Activated CD8-positive, alpha-beta memory T cell treated with anti-CD3 and anti-CD28 coated beads for 24 hours (primary cell): ENCODE results near the gene SPC24.
A peak's percentile ranks its signal among the peaks of the same experiment; 100 is the strongest.

ENCODE experiments used
- DNase-seq: peaks from one replicate; pipeline ENCODE4 v3.0.0-alpha.2; 2020

Gene SPC24, protein sequence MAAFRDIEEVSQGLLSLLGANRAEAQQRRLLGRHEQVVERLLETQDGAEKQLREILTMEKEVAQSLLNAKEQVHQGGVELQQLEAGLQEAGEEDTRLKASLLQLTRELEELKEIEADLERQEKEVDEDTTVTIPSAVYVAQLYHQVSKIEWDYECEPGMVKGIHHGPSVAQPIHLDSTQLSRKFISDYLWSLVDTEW

DNA sequence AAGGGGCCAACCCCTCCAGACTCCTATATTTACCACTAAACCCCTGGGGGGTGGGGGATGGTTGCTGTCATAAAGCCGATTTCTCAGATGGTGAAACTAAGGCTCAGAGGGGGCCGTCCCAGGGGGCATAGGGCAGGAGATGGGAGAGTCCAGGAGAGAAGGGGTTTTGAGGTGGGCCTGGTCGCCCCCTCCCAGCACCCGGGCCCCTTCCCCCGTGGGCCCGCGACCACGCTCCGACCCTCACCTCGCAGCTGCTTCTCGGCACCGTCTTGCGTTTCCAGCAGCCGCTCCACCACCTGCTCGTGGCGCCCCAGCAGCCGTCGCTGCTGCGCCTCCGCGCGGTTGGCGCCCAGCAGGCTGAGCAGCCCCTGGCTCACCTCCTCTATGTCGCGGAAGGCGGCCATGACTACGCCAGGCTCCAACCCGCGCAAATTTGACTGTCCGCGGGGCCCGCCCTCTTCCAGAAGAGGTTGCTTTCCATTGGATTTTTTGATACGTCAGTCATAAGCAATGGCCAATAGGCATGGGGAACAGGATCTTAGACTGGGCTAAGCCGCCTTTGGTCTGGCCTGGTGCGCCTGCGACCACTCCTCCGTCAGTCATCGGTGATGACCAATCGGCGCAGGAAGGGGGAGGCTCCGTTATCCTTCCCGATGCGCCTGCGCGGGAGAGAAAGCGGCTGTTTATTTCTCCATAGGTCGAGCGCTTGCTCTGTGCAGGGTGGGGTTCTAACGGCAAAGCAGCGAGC, at the start of gene SPC24:
TSS of gene SPC24 (minus strand) at position 410 of the 748 bp plus-strand sequence. CDS start at position 404, 6 bp downstream.
- peak; percentile 94 for DNase-seq

DNA sequence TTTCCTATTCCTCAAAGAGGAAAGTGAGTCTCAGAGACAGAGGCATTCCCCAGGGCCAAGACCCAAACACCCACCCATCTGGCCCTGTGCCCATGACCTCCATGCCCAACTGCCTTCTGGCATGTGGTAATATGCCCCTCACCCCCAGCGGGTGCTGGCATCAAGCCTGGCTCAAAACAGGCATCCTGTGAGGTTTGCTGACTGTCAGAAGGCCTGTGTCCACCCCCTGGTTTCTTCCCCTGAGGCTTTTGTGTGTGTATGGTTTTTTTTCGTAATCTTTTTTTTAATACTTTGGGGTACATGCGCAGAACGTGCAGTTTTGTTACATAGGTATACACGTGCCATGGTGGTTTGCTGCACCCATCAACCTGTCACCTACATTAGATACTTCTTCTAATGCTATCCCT, 49.4 kb upstream of the SPC24 start:
- no peak for DNase-seq

DNA sequence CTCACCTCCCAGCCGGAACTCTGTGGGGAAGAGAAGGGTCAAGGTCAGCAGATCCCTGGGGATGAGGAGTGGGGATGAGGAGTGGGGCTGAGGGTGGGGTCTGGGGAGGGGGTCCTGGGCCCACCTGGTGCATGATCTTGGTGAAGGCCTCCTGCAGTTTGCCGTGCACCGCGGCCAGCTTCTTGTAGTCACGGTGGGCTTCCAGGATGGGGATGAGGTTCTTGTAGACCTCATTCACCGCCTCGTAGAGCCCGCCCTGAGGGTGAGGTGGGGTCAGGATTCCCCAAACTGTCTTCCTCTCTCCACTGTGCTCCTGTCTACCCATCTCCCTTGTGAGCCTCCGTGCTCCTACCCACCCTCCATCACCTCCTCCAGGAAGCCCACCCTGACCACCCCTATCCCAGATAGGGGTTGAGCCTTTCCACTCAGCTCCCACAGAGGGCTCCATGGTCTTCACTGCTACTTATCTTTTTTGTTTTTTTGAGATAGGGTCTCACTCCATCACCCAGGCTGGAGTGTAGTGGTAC, 48.6 kb upstream of the SPC24 start:
- no peak for DNase-seq

DNA sequence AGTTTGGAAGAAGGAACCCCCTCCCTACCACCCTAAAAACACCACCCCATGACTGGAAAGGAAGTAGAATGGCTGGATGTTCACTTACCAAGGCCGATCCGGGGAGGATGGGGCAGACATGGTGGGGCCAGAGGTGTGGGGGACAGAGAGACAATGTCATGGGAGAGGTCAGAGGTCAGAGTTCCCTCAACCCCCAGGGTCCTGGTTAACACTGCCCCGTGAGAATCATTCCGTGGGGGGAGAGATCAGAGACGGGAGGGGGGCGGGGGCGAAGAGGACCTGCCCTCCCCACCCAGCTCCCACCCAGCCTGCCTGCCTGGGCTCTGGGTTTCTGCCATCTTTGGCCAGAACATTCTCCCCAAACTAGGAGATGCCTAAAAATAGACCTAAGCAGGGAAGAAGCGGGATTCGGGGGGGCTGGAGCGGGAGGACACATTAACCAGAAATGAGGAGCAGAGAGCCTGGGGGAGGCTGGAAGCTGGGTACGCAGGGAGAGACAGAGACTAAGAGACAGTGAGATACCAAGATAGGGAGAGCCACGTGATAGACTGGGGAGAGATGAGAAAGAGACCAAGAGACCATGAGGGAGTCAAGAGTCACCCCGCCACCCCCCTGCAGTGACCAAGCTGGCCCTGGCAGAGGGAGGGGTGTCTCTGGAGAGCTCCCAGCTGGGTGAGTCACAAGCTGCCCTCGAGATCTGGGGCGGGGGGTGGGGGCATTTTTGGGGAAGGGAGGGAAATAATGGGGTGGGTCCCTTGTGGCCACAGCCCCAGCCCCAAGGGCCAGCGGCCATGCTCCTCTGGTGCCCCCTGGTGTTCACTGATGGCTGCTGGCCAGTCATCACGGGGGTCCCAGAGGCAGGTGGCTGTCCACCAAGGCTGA, 47.9 kb upstream of the SPC24 start:
- peak; percentile 73 for DNase-seq

DNA sequence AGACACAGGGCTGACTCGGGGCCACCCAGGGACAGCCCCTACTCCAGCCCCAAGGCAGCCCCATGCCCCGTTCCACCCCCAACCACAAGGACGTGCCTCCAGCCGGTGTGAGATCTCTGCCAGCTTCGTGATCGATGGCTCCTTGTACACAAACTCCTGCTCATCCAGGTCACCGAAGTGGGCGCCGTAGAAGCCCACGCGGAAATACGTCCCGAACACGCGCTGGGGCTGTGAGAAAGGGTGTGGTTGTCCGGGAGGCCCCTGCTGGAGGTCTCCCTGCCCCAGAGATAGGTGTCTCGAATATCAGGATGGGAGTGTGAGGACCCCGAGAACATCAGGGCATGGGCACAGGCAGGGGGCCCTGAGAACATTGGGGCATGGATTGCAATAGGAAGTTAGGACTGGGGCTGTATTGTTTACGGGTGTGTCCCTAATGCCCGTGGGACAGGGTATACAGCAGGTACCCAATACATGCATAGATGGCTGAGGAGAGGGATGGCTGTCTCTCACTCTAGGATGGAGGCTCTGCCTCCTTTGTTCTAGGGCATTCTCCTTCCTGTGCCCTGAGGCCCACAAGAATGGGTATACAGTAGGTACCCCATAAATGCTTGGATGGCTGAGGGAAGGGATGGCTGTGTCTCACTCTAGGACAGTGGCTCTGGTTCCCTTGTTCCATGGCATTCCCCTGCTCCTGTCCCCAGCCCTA, 47.1 kb upstream of the SPC24 start:
- no peak for DNase-seq

DNA sequence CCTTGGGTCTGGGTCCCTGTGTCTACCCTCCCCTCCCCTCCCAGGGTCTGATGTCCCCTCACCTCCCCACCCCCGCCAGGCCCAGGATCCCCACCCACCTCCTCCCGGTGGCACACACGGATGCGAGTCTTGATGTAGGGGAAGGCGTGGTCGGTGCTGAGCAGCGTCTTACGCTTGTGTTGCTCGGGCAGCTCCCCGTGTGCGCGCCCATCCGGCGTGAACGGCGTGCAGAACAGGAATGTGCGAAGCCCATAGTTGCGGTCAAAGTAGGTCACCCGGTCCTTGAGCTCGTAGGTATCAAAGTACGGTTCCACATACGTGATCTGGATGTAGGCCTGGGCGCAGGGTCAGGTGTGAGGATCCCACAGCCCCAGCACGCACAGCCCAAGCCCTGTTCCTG, 46.2 kb upstream of the SPC24 start:
- no peak for DNase-seq

DNA sequence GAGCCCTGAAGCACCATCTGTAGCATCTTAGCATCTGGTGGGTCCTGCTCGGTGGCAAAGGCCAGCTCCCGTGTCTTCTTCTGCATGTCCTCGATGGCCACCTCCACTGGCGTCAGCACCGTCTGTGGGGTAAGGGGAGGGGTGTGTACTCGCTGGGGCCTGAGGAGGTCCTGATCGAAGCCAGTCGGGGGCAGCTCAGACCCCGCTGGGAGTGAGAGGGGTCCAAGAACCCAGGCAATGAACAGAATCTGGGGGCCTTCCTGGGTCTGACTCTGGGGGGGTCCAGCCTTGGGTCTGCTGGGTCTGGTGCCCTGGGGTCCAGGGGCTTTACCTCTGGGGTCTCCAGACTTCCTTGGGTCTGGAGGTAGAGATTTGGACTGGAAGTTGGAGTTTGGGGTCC, 45.3 kb upstream of the SPC24 start:
- DNase-seq, result no peak

DNA sequence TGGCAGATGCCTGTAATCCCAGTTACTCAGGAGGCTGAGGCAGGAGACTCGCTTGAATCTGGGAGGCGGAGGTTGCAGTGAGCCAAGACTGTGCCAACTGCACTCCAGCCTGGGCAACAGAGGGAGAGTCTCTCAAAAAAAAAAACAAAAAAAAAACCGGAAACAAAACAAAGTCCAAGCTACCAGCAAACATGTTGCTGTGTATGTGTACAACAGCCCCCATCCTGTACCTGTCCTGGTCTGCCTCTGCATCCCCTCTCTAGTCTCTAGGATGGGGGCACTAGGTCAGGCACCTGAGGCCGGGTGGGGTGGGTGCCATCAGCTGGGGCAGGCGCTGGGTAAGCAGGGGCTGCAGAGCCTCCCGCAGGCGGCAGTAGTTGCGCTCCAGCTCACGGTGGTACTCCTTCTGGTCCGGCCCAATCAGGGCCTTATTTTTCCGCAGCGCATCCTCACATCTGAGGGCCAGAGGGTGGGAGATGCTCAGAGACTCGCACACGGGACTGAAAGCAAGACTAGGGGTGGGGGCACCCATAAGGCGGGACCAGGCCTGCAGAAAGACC, 44.5 kb upstream of the SPC24 start:
- DNase-seq, result no peak

DNA sequence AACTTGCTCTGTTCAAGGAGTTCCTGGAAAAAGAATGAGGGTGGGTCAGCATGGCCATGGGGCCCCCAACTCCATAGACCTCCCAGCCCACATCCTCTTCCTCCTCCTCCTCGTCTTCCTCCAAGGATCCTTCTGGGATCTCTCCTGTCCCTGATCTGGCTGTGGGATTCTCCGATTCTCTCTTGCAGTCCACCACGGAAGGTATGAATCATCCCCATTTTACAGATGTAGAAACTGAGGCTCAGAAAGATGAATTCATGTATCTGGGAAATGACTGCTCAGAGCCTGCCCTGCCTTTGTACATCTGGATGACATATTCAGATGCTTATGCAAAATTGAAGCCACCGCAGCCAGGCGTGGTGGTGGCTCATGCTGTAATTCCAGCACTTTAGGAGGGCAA, 43.9 kb upstream of the SPC24 start:
- DNase-seq, result no peak

DNA sequence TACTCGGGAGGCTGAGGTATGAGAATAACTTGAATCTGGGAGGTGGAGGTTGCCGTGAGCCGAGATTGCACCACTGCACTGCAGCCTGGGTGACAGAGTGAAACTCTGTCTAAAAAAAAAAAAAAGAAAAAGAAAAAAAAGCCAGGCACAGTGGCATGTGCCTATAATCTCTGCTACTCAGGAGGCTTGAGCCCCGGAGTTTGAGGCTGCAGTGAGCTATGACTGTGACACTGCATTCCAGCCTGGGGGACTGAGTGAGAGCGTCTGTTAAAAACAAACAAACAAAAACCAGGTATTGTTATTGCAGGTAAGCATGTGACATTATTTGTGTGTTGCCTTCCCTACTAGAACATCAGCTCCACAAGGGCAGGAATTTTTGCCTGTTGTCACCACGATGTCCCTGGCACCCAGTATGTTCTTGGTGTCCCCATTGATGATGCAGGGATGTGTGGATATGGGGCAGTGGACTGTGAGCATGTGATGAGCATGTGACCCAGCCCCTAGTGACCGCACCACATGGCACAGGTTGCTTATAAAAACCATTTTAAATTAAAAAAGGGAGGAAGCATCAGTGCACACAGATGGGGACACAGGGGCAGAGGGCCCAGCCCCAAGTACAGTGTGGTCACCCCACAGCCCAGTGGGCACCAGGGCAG, 43.3 kb upstream of the SPC24 start:
- DNase-seq, result no peak

DNA sequence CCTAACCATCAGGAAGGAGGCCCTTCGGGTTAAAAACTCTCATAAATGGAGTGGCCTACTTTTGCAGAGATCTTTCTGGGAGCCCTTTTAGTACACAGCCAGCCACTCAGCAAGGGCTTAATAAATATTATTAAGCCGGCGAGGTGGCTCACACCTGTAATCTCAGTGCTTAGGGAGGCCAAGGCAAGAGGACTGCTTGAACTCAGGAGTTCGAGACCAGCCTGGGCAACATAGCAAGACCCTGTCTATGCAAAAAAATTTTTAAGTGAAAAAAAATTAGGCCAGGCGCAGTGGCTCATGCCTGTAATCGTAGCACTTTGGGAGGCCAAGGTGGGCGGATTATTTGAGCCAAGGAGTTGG, 42.6 kb upstream of the SPC24 start:
- no peak for DNase-seq

DNA sequence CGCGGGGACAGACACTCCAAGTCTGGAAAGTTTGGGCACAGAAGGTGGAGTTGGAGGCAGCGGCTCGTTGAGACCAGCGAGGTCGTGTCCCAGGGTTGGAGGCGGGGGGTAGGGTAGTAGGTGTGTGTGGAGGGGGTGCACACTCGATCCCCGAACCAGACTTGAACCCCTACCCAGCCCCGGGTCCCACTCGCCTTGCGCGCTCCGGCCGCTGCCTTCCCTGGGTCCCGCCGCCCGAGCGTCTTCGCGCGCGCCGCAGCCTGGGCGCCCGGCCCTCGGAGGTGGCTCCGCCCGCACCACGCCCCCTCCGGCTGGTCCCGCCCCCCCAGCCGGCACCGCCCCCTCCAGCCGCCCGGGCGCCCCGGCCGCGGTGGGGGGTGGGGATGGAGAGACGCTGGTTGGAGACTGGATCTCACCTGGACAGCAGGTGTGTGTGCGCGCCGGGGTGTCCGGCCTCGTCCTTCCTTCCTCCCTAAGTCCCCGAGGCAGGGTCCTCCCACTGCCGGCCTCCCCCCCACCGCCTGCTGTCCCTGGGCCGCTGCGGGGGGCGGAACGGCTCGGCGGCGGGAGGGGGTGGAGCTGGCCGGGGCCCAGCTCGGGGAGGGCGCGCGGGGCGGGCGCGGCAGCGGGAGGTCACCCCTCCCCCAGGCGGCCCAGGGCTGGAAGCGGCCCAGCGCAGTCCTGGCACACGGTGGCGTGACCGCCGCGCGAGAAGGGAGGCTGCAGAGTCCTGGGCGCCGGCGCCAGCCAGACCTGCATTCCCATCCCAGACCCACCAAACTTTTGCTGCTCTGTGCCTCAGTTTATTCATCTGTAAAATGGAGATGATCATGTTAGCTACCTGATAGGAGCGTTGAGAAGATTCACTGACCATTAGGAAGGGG, 42.0 kb upstream of the SPC24 start, which contains the start of gene KANK2:
TSS of gene KANK2 (minus strand) at position 255 of the 884 bp plus-strand sequence. CDS start 3,034 bp downstream, outside the sequence.
- peak; percentile 91 for DNase-seq

DNA sequence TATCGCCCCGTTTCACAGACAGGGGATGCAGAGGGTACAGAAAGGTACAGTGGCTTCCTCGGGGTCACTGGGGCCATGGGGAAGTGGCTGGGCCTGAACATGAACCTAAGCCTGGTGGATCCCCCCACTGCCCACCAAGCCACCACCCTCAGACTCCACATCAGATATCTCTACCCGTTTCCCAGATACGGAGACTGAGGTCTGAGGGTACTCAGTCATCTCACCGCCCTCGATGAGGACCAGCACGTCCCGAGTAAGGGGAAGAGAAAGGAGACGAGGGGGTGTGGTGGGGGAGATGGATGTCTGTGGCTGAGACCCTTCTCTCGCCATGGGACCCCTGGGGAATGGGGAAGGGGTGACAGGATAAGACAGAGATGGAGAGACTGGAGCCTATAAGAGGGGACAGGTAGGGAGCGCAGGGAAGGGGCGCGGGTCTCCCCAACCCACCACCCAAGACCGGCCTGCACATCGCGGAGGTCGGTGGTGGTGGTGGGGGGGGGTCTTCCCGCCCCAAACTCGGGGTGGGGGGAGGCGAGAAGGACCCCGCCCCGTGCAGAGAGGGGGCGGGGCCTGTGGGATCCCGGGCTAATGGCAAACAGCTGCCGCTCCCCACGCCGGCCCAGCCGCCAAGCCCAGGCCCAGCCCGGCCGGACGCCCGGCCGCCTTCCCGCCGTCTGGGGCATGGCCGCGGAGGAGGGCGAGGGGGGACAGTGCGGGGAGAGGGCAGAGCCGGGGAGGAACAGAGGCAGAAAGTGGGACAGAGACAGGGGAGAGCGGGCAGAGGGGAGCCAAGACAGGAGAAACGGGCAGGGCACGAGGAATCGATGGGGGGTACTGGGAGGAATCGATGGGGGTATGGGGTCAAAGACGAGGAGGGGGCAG, 41.1 kb upstream of the SPC24 start:
- no peak for DNase-seq

DNA sequence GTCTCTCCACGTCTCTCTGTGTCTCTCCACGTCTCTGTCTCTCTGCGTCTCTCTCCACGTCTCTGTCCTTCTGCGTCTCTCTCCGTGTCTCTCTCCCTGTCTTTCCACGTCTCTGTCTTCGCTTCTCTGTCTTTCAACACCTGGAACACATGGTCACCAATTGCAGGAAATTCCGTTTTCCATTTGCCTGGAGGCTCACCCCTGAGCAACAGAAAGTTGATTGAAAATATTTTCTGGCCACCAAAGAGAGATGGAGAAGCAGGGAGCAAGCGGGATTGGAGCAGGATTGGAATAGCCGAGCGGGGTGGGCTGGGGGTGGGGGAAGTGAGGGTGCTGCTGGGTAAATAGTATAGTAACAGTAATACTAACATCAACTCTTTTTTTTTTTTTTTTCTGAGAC, 40.1 kb upstream of the SPC24 start:
- DNase-seq, result no peak

DNA sequence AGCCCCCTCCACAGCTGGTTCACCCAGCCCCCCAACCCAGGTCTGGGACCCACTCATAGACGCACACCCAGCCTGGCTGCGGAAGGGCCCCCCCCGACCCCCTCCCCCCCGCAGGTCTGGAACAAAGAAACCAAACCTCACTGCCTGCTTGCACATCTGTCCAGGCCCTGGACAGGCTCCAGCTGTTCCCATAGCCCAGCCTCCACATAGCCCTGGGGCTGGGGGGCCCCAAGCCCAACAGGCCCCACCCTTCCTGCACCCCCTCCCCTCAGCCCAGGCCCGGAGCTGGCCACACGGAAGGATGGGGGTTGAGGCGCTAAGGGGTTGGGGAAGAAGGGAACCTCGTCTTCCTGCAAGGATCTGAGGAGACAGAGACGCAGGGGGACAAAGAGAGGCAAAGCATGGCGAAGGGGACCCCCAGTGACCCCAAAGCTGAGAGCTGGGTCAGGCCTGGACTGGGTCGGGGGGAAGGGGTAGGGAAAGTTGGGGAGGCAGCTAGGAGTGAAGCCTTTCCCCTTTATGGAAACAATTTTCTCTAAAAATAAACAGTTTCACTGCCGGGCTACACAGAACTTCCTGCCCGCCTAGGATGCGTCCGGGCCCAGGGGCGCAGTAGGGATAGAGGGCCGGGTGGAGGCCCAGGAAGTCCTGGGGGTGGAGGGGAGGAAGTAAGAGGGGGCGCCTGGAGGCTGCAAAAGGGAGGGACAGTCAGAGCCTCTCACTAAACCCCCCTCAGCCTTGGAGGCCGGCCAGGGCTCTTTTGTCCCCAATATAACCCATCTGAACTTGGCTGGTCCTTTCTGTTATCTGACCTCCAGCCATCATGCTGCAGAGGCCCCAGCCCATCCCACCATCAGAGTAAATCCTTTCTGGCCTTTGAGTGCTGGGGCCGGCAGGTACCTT, 39.3 kb upstream of the SPC24 start:
- DNase-seq, result no peak

DNA sequence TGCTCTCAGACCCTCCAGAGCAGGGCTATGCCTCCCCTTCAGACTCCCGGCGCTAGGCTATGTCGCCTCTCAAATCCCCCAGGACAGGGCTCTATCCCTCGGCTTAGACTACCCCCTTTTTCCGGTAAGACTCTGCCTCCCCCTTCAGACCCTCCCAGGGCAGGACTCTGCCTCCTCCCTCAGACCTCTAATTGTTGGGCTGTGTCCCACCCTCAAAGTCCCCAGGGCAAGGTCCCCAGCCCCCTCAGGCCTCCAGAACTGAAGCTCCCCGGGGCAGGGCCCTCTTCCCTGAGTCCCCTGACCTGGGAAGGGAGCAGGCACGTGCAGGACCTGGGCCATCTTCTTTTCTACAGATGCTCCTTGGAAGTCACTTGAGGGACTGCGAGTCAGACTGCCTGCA, 38.6 kb upstream of the SPC24 start:
- no peak for DNase-seq

DNA sequence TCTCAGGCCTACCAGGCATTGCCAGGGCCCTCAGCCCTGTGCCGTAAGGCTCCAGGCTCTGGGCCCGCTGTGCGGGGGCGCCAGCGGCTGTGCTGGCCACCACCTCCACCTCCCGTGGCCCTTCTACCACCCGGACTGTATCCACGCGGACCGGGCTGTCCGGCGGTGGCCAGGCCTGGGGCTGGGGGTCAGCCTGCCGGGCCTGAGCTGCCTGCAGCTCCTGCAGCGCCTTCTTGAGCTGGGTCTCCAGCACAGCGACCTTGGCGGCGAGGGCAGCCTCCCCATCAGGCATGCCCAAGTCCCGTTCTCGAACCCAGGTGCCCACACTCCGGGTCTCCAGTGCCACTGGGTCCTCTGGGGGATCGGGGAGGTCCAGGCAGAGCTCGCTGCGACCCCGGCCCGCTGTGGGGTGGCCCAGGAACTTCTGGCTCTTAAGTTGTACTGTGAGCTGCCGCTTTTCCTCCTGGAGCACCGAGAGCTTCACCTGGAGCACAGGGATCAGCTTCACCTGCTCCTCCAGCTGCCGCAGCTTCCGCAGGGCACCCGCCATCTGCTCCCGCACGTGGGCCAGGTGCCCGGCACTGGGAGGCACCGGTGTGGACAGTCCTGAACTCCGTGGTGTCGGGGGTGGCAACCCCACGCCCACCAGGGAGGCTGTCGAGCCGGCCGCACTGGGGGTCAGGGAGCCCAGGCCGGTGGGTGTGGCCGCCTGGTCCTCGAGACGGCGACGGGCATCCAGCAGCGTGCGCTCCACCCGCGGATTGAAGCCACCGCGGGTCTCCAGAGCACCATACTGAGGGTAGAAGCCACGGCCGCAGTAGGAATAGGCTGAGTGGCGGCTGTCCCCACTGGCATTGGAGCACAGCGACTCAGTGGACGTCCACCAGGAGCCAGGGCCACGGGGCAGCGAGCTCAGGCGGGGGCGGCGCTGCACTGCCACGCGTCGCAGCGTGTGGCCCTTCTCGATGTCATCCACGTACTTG, 37.7 kb upstream of the SPC24 start:
- no peak for DNase-seq
